H9 (cell line): Measurements from ENCODE around the gene OOSP3. TPM values are rescaled to one million over a fixed set of nuclear protein-coding genes. Genes with fewer than 3 reads are reported as not detected.

Experiments
- DNase-seq: peaks from one replicate; pipeline ENCODE4 v3.0.0-alpha.2; 2017
- H2AFZ ChIP-seq: one replicate; pipeline ENCODE4 v1.6.1; 2013; ENCODE audit warnings: mild to moderate bottlenecking, low read length, control low read depth, moderate library complexity
- H2AK5ac ChIP-seq: 2 replicates; pipeline ENCODE4 v1.6.1; 2013; ENCODE audit warnings: low read length, control low read depth, mixed read lengths; ENCODE audit not compliant: insufficient read length
- H2BK120ac ChIP-seq: one replicate; pipeline ENCODE4 v1.6.1; 2013; ENCODE audit warnings: low read depth, mild to moderate bottlenecking, low read length, control low read depth, inconsistent platforms; ENCODE audit not compliant: poor library complexity, severe bottlenecking
- H2BK12ac ChIP-seq: 2 replicates; pipeline ENCODE4 v1.6.1; 2013; ENCODE audit warnings: low read length, control low read depth, mixed read lengths, low read depth; ENCODE audit not compliant: insufficient read length
- H2BK15ac ChIP-seq: 2 replicates; pipeline ENCODE4 v1.6.1; 2013; ENCODE audit warnings: low read depth, low read length, control low read depth
- H2BK20ac ChIP-seq: one replicate; pipeline ENCODE4 v1.6.1; 2013; ENCODE audit warnings: low read depth, mild to moderate bottlenecking, low read length, control low read depth, inconsistent platforms; ENCODE audit not compliant: poor library complexity, severe bottlenecking
- H2BK5ac ChIP-seq: 2 replicates; pipeline ENCODE4 v1.6.1; 2013; ENCODE audit warnings: low read length, control low read depth, mixed read lengths; ENCODE audit not compliant: insufficient read length
- H3K14ac ChIP-seq: 2 replicates; pipeline ENCODE4 v1.6.1; 2013; ENCODE audit warnings: low read length, control low read depth; ENCODE audit not compliant: insufficient read depth
- H3K18ac ChIP-seq: 2 replicates; pipeline ENCODE4 v1.6.1; 2013; ENCODE audit warnings: low read depth, mild to moderate bottlenecking, mixed read lengths, low read length, control low read depth; ENCODE audit not compliant: insufficient read length
- H3K23ac ChIP-seq: 2 replicates; pipeline ENCODE4 v1.6.1; 2013; ENCODE audit warnings: low read length, control low read depth, mixed read lengths, low read depth; ENCODE audit not compliant: insufficient read length
- H3K23me2 ChIP-seq: 2 replicates; pipeline ENCODE4 v1.6.1; 2013; ENCODE audit warnings: low read depth, mild to moderate bottlenecking, mixed read lengths, low read length, control low read depth; ENCODE audit not compliant: insufficient read length, poor library complexity, severe bottlenecking
- H3K27ac ChIP-seq: 2 replicates; pipeline ENCODE4 v1.5.1; 2013; ENCODE audit warnings: low read length, control low read depth, mixed read lengths, low read depth; ENCODE audit not compliant: insufficient read length
- H3K27me3 ChIP-seq: 2 replicates; pipeline ENCODE4 v1.6.1; 2013; ENCODE audit warnings: low read length, control low read depth, inconsistent platforms; ENCODE audit not compliant: insufficient read depth
- H3K4ac ChIP-seq: 2 replicates; pipeline ENCODE4 v1.6.1; 2013; ENCODE audit warnings: low read depth, mild to moderate bottlenecking, control low read depth, inconsistent platforms, low read length, moderate library complexity
- H3K4me1 ChIP-seq: 2 replicates; pipeline ENCODE4 v1.6.1; 2013; ENCODE audit warnings: low read length, control low read depth, inconsistent platforms; ENCODE audit not compliant: insufficient read depth
- H3K4me2 ChIP-seq: 2 replicates; pipeline ENCODE4 v1.6.1; 2013; ENCODE audit warnings: low read length, control low read depth, mixed read lengths; ENCODE audit not compliant: insufficient read length, insufficient read depth
- H3K56ac ChIP-seq: 2 replicates; pipeline ENCODE4 v1.6.1; 2013; ENCODE audit warnings: low read depth, mild to moderate bottlenecking, mixed read lengths, low read length, control low read depth; ENCODE audit not compliant: insufficient read length
- H3K79me1 ChIP-seq: 2 replicates; pipeline ENCODE4 v1.6.1; 2013; ENCODE audit warnings: low read depth, mild to moderate bottlenecking, moderate library complexity, low read length, control low read depth, inconsistent platforms; ENCODE audit not compliant: insufficient read depth, poor library complexity, severe bottlenecking
- H3K79me2 ChIP-seq: 2 replicates; pipeline ENCODE4 v1.6.1; 2013; ENCODE audit warnings: low read length, control low read depth, inconsistent platforms; ENCODE audit not compliant: insufficient read depth
- H3K9ac ChIP-seq: 2 replicates; pipeline ENCODE4 v1.6.1; 2013; ENCODE audit warnings: low read length, control low read depth, mixed read lengths; ENCODE audit not compliant: insufficient read length; ENCODE audit errors: extremely low read depth
- H3K9me3 ChIP-seq: one replicate; pipeline ENCODE4 v1.6.1; 2013; ENCODE audit warnings: low read depth, low read length, inconsistent platforms; ENCODE audit not compliant: control insufficient read depth
- H3T11ph ChIP-seq: one replicate; pipeline ENCODE4 v1.6.1; 2013; ENCODE audit warnings: mild to moderate bottlenecking, low read length, control low read depth, inconsistent platforms
- H4K20me1 ChIP-seq: one replicate; pipeline ENCODE4 v1.6.1; 2013; ENCODE audit not compliant: control insufficient read depth, insufficient read length, insufficient read depth
- H4K5ac ChIP-seq: 2 replicates; pipeline ENCODE4 v1.6.1; 2013; ENCODE audit warnings: low read depth, mild to moderate bottlenecking, mixed read lengths, low read length, control low read depth; ENCODE audit not compliant: insufficient read length
- H4K8ac ChIP-seq: replicated peaks from 2 replicates; pipeline ENCODE4 v1.6.1; 2013; ENCODE audit warnings: low read length, control low read depth, mixed read lengths, low read depth; ENCODE audit not compliant: insufficient read length
- H4K91ac ChIP-seq: 2 replicates; pipeline ENCODE4 v1.6.1; 2013; ENCODE audit warnings: low read depth, mild to moderate bottlenecking, moderate library complexity, mixed read lengths, low read length, control low read depth; ENCODE audit not compliant: insufficient read length
- H3K27ac Mint-ChIP-seq, 3 experiments: 2 replicates in 2 of 3; 3 replicates in 1 of 3; pipeline ENCODE4 v1.8.0; 2020 to 2021; ENCODE audit warnings: mixed read lengths in 3 of 3, mild to moderate bottlenecking in 1 of 3, moderate library complexity in 1 of 3
- H3K27me3 Mint-ChIP-seq: 2 replicates; pipeline ENCODE4 v1.8.0; 2021; ENCODE audit warnings: low read depth, mild to moderate bottlenecking, moderate library complexity, mixed read lengths
- H3K36me3 Mint-ChIP-seq, 3 experiments: 2 replicates in 2 of 3; 3 replicates in 1 of 3; pipeline ENCODE4 v1.8.0; 2020 to 2021; ENCODE audit warnings: low read depth in 3 of 3, mixed read lengths in 3 of 3; ENCODE audit not compliant: insufficient read depth in 1 of 3
- H3K4me1 Mint-ChIP-seq, 2 experiments: 2 replicates each; pipeline ENCODE4 v1.8.0; 2020; ENCODE audit warnings: mixed read lengths in 2 of 2
- H3K4me3 Mint-ChIP-seq, 2 experiments: 2 replicates in 1 of 2; 3 replicates in 1 of 2; pipeline ENCODE4 v1.8.0; 2020 to 2021; ENCODE audit warnings: mild to moderate bottlenecking in 2 of 2, mixed read lengths in 2 of 2, moderate library complexity in 1 of 2
- H3K9me3 Mint-ChIP-seq, 2 experiments: 2 replicates in 1 of 2; 3 replicates in 1 of 2; pipeline ENCODE4 v1.8.0; 2020; ENCODE audit warnings: mild to moderate bottlenecking in 2 of 2, mixed read lengths in 2 of 2, moderate library complexity in 1 of 2
- WGBS: extraction: QIAGEN DNeasy Blood & Tissue Kit; methylation state at CpG from one replicate; pipeline ENCODE4 v1.1.7; 2013; ENCODE audit warnings: missing lambda C conversion rate, low lambda C conversion rate, mixed read lengths; ENCODE audit not compliant: insufficient read length; ENCODE audit errors: extremely low coverage; 5-methylcytosine and 5-hydroxymethylcytosine counted together
- total RNA-seq: library from RNA; stranded (reverse); gene quantifications from 2 replicates; pipeline ENCODE4 v1.2.1, GENCODE V29; 2021
- TF ChIP-seq, protein P1 (sequence below): fragments of 200-600 bp; sonication (generic); conservative IDR thresholded peaks from 3 replicates; pipeline ENCODE4 v1.8.0; 2021; ENCODE audit warnings: antibody characterized with exemption, mild to moderate bottlenecking

The OOSP3 gene
- total RNA-seq, 1 experiment from 2014 or later = not detected

DNA sequence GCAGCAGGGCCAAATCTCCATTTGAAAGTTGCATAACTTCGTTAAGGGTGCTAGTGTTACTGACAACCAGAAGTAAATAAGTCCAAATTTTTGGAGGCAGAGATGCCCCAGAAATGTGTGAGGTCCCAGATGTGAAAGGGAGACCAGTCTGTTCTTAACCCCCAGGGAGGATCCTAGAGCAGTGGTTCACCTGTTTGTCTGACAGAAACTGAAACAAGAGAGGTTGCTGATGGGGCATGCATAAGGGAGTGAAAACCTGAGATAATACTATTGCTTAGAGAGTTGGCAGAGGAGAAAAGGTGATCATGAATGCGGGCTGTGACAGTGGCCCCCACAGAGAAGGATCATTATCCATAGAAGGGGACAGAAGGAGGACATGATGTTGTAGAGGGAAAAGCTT lies 37.1 kb upstream of the OOSP3 start:
- no peak overlapping the region for H3K18ac ChIP-seq
- H3K4me2 ChIP-seq = no peak overlapping the region
- TF ChIP-seq, protein P1, sequence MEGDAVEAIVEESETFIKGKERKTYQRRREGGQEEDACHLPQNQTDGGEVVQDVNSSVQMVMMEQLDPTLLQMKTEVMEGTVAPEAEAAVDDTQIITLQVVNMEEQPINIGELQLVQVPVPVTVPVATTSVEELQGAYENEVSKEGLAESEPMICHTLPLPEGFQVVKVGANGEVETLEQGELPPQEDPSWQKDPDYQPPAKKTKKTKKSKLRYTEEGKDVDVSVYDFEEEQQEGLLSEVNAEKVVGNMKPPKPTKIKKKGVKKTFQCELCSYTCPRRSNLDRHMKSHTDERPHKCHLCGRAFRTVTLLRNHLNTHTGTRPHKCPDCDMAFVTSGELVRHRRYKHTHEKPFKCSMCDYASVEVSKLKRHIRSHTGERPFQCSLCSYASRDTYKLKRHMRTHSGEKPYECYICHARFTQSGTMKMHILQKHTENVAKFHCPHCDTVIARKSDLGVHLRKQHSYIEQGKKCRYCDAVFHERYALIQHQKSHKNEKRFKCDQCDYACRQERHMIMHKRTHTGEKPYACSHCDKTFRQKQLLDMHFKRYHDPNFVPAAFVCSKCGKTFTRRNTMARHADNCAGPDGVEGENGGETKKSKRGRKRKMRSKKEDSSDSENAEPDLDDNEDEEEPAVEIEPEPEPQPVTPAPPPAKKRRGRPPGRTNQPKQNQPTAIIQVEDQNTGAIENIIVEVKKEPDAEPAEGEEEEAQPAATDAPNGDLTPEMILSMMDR = no peak
- no peak overlapping the region for H2BK5ac ChIP-seq
- no peaks in the 10 kb centered on the region for H4K20me1 ChIP-seq
- no peak overlapping the region for H3T11ph ChIP-seq
- no peak overlapping the region for H3K4me3 Mint-ChIP-seq
- no peak overlapping the region for H4K5ac ChIP-seq
- H3K27ac Mint-ChIP-seq = no peak overlapping the region
- no peak overlapping the region for H3K9ac ChIP-seq
- no peak overlapping the region for H3K27ac ChIP-seq
- H2BK20ac ChIP-seq = no peak overlapping the region
- H2BK120ac ChIP-seq = no peak overlapping the region
- no peak overlapping the region for H3K23ac ChIP-seq
- H2BK12ac ChIP-seq = no peak overlapping the region
- no peak overlapping the region for H2AK5ac ChIP-seq
- H3K27me3 Mint-ChIP-seq = no peaks in the 10 kb centered on the region
- no peak overlapping the region for H2BK15ac ChIP-seq
- H3K9me3 Mint-ChIP-seq = no peaks in the 10 kb centered on the region
- H3K79me1 ChIP-seq = no peaks in the 10 kb centered on the region
- no peak overlapping the region for H4K91ac ChIP-seq
- no peaks in the 10 kb centered on the region for H3K27me3 ChIP-seq
- no peak overlapping the region for H2AFZ ChIP-seq
- DNase-seq = no peak
- no peaks in the 10 kb centered on the region for H3K79me2 ChIP-seq
- no peaks in the 10 kb centered on the region for H3K23me2 ChIP-seq
- H4K8ac ChIP-seq = no peak overlapping the region
- H3K14ac ChIP-seq = no peak overlapping the region
- H3K36me3 Mint-ChIP-seq = no peaks in the 10 kb centered on the region
- no peaks in the 10 kb centered on the region for H3K9me3 ChIP-seq
- 0 out of 2 replicates have a peak, but pooled peaks cover 3% of the 10 kb centered on the region for H3K4me1 ChIP-seq
- WGBS = no CpG with 5 or more reads among the region's 2 CpGs
- H3K4ac ChIP-seq = no peak overlapping the region
- H3K56ac ChIP-seq = no peak overlapping the region
- peaks cover 4% of the 10 kb centered on the region in 2 experiments for H3K4me1 Mint-ChIP-seq
